HEK293 (cell line): ENCODE measurements around the gene RTCB.

Experiments used
- CTCF ChIA-PET: fragments of 350-600 bp; formaldehyde crosslinking; extraction: SDS; loops from one replicate; lab custom pipeline; 2021; ENCODE audit warnings: antibody characterized with exemption; lab: Yijun Ruan, JAX
- POLR2A ChIA-PET: fragments of 300-600 bp; formaldehyde crosslinking; extraction: SDS; loops from one replicate; lab custom pipeline; 2020; ENCODE audit warnings: antibody characterized with exemption, inconsistent platforms; lab: Yijun Ruan, JAX
- H3K27ac ChIP-seq: fragments of 200-500 bp; sonication (Bioruptor generic); 2 replicates; pipeline ENCODE4 v1.5.1; 2014; ENCODE audit warnings: low read depth, low read length, control low read depth, inconsistent platforms; ENCODE audit errors: extremely low read depth
- H3K36me3 ChIP-seq, 2 experiments: fragments of 200-500 bp in 1 of 2; sonication (Bioruptor generic) in 1 of 2; 1 replicate in 1 of 2; 2 replicates in 1 of 2; pipeline ENCODE4 v1.5.1; 2014 to 2017; ENCODE audit warnings: inconsistent platforms in 2 of 2, low read length in 2 of 2; ENCODE audit not compliant: control insufficient read depth in 2 of 2, insufficient read depth in 1 of 2
- H3K4me1 ChIP-seq: fragments of 200-500 bp; sonication (Bioruptor generic); 2 replicates; pipeline ENCODE4 v1.5.1; 2014; ENCODE audit warnings: mild to moderate bottlenecking, low read length, inconsistent platforms; ENCODE audit not compliant: control insufficient read depth, insufficient read depth
- H3K4me3 ChIP-seq: 2 replicates; pipeline ENCODE4 v1.5.1; 2011; ENCODE audit warnings: low read depth, mild to moderate bottlenecking, control low read depth, low read length, moderate library complexity
- H3K9me3 ChIP-seq: fragments of 200-500 bp; sonication (Bioruptor generic); 2 replicates; pipeline ENCODE4 v1.5.1; 2014; ENCODE audit warnings: low read depth, low read length, inconsistent platforms; ENCODE audit not compliant: control insufficient read depth, insufficient read depth
- GLI4 ChIP-seq: fragments of 450-650 bp; formaldehyde crosslinking; IDR thresholded peaks from 2 replicates; pipeline ENCODE4 v1.5.1; 2016; ENCODE audit warnings: missing biosample characterization, missing genetic modification characterization
- KLF1 ChIP-seq: fragments of 450-650 bp; formaldehyde crosslinking; IDR thresholded peaks from 2 replicates; pipeline ENCODE4 v1.5.1; 2016; ENCODE audit warnings: missing biosample characterization, missing genetic modification characterization
- ZBTB17 ChIP-seq: fragments of 450-650 bp; formaldehyde crosslinking; IDR thresholded peaks from 2 replicates; pipeline ENCODE4 v1.5.1; 2016; ENCODE audit warnings: missing biosample characterization, missing genetic modification characterization
- ZNF223 ChIP-seq: fragments of 450-650 bp; formaldehyde crosslinking; IDR thresholded peaks from 2 replicates; pipeline ENCODE4 v1.5.1; 2016; ENCODE audit warnings: missing biosample characterization, missing genetic modification characterization
- ZNF366 ChIP-seq: fragments of 450-650 bp; formaldehyde crosslinking; conservative IDR thresholded peaks from 2 replicates; pipeline ENCODE4 v1.5.1; 2016; ENCODE audit warnings: missing biosample characterization, missing genetic modification characterization
- ZNF394 ChIP-seq: fragments of 450-650 bp; formaldehyde crosslinking; IDR thresholded peaks from 2 replicates; pipeline ENCODE4 v1.5.1; 2016; ENCODE audit warnings: missing biosample characterization, missing genetic modification characterization, mild to moderate bottlenecking, moderate library complexity, borderline replicate concordance
- ZNF510 ChIP-seq: fragments of 450-650 bp; formaldehyde crosslinking; IDR thresholded peaks from 2 replicates; pipeline ENCODE4 v1.5.1; 2018; ENCODE audit warnings: mild to moderate bottlenecking, missing genetic modification characterization, missing biosample characterization; ENCODE audit not compliant: insufficient replicate concordance
- ZNF654 ChIP-seq: fragments of 450-650 bp; formaldehyde crosslinking; IDR thresholded peaks from 2 replicates; pipeline ENCODE4 v1.5.1; 2016; ENCODE audit warnings: low read depth, missing biosample characterization, missing genetic modification characterization
- ZNF791 ChIP-seq: fragments of 450-650 bp; formaldehyde crosslinking; IDR thresholded peaks from 2 replicates; pipeline ENCODE4 v1.5.1; 2016; ENCODE audit warnings: missing biosample characterization, missing genetic modification characterization
- ZSCAN16 ChIP-seq: fragments of 450-650 bp; formaldehyde crosslinking; IDR thresholded peaks from 2 replicates; pipeline ENCODE4 v1.5.1; 2016; ENCODE audit warnings: missing biosample characterization, missing genetic modification characterization
- TF ChIP-seq, protein P1 (sequence below): fragments of 450-650 bp; formaldehyde crosslinking; IDR thresholded peaks from 2 replicates; pipeline ENCODE4 v1.5.1; 2016; ENCODE audit warnings: missing biosample characterization, missing genetic modification characterization
- TF ChIP-seq, protein P2 (sequence below): fragments of 450-650 bp; formaldehyde crosslinking; IDR thresholded peaks from 2 replicates; pipeline ENCODE4 v1.5.1; 2016; ENCODE audit warnings: missing biosample characterization, missing genetic modification characterization
- TF ChIP-seq, protein P3 (sequence below): fragments of 450-650 bp; formaldehyde crosslinking; IDR thresholded peaks from 2 replicates; pipeline ENCODE4 v1.5.1; 2016; ENCODE audit warnings: missing biosample characterization, missing genetic modification characterization, borderline replicate concordance
- TF ChIP-seq, protein P4 (sequence below): fragments of 450-650 bp; formaldehyde crosslinking; IDR thresholded peaks from 2 replicates; pipeline ENCODE4 v1.5.1; 2017; ENCODE audit warnings: missing biosample characterization, missing genetic modification characterization
- TF ChIP-seq, protein P5 (sequence below): fragments of 450-650 bp; formaldehyde crosslinking; IDR thresholded peaks from 2 replicates; pipeline ENCODE4 v1.5.0; 2017; ENCODE audit warnings: missing biosample characterization, missing genetic modification characterization, borderline replicate concordance
- TF ChIP-seq, protein P6 (sequence below): fragments of 450-650 bp; formaldehyde crosslinking; IDR thresholded peaks from 2 replicates; pipeline ENCODE4 v1.5.1; 2017; ENCODE audit warnings: missing biosample characterization, missing genetic modification characterization

The RTCB gene

DNA sequence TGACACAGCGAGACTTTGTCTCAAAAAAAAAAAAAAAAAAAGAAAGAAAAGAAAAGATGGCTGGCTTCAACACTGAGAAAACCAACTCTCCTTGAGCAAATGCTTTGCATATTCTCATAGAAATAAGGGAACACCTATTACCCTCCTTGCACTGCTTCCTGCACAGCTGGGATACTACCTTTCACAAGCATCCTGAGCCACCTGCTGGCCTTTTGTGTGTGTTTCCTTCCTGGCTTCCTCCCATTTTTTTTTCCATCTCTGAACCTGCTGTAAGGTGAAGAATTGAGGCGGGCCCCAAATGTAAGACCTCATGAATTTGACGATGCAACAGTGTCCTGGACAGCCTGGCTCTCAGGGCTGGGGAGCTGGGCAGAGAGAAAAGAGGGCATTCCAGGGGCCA is 56.3 kb downstream of the RTCB start:
- no peaks in the 10 kb centered on the region for H3K9me3 ChIP-seq
- TF ChIP-seq, protein P1, sequence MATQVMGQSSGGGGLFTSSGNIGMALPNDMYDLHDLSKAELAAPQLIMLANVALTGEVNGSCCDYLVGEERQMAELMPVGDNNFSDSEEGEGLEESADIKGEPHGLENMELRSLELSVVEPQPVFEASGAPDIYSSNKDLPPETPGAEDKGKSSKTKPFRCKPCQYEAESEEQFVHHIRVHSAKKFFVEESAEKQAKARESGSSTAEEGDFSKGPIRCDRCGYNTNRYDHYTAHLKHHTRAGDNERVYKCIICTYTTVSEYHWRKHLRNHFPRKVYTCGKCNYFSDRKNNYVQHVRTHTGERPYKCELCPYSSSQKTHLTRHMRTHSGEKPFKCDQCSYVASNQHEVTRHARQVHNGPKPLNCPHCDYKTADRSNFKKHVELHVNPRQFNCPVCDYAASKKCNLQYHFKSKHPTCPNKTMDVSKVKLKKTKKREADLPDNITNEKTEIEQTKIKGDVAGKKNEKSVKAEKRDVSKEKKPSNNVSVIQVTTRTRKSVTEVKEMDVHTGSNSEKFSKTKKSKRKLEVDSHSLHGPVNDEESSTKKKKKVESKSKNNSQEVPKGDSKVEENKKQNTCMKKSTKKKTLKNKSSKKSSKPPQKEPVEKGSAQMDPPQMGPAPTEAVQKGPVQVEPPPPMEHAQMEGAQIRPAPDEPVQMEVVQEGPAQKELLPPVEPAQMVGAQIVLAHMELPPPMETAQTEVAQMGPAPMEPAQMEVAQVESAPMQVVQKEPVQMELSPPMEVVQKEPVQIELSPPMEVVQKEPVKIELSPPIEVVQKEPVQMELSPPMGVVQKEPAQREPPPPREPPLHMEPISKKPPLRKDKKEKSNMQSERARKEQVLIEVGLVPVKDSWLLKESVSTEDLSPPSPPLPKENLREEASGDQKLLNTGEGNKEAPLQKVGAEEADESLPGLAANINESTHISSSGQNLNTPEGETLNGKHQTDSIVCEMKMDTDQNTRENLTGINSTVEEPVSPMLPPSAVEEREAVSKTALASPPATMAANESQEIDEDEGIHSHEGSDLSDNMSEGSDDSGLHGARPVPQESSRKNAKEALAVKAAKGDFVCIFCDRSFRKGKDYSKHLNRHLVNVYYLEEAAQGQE (tag by site-specific recombination), result no peak
- TF ChIP-seq, protein P2, sequence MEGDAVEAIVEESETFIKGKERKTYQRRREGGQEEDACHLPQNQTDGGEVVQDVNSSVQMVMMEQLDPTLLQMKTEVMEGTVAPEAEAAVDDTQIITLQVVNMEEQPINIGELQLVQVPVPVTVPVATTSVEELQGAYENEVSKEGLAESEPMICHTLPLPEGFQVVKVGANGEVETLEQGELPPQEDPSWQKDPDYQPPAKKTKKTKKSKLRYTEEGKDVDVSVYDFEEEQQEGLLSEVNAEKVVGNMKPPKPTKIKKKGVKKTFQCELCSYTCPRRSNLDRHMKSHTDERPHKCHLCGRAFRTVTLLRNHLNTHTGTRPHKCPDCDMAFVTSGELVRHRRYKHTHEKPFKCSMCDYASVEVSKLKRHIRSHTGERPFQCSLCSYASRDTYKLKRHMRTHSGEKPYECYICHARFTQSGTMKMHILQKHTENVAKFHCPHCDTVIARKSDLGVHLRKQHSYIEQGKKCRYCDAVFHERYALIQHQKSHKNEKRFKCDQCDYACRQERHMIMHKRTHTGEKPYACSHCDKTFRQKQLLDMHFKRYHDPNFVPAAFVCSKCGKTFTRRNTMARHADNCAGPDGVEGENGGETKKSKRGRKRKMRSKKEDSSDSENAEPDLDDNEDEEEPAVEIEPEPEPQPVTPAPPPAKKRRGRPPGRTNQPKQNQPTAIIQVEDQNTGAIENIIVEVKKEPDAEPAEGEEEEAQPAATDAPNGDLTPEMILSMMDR, result peak; percentile 32; the same call in 1 of the 2 replicates
- TF ChIP-seq, protein P3, sequence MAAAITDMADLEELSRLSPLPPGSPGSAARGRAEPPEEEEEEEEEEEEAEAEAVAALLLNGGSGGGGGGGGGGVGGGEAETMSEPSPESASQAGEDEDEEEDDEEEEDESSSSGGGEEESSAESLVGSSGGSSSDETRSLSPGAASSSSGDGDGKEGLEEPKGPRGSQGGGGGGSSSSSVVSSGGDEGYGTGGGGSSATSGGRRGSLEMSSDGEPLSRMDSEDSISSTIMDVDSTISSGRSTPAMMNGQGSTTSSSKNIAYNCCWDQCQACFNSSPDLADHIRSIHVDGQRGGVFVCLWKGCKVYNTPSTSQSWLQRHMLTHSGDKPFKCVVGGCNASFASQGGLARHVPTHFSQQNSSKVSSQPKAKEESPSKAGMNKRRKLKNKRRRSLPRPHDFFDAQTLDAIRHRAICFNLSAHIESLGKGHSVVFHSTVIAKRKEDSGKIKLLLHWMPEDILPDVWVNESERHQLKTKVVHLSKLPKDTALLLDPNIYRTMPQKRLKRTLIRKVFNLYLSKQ (tag by site-specific recombination), result no peak
- TF ChIP-seq ZNF366 (tag by site-specific recombination) (no peak), ZNF394 (tag by site-specific recombination) (no peak), ZNF654 (tag by site-specific recombination) (peak; percentile 43), ZSCAN16 (tag by site-specific recombination) (no peak), ZBTB17 (no peak), KLF1 (no peak), ZNF791 (tag by site-specific recombination) (no peak), GLI4 (tag by site-specific recombination) (no peak), ZNF223 (tag by site-specific recombination) (no peak), ZNF510 (no peak)
- TF ChIP-seq, protein P4, sequence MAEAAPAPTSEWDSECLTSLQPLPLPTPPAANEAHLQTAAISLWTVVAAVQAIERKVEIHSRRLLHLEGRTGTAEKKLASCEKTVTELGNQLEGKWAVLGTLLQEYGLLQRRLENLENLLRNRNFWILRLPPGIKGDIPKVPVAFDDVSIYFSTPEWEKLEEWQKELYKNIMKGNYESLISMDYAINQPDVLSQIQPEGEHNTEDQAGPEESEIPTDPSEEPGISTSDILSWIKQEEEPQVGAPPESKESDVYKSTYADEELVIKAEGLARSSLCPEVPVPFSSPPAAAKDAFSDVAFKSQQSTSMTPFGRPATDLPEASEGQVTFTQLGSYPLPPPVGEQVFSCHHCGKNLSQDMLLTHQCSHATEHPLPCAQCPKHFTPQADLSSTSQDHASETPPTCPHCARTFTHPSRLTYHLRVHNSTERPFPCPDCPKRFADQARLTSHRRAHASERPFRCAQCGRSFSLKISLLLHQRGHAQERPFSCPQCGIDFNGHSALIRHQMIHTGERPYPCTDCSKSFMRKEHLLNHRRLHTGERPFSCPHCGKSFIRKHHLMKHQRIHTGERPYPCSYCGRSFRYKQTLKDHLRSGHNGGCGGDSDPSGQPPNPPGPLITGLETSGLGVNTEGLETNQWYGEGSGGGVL (tag by site-specific recombination), result no peak
- TF ChIP-seq, protein P5, sequence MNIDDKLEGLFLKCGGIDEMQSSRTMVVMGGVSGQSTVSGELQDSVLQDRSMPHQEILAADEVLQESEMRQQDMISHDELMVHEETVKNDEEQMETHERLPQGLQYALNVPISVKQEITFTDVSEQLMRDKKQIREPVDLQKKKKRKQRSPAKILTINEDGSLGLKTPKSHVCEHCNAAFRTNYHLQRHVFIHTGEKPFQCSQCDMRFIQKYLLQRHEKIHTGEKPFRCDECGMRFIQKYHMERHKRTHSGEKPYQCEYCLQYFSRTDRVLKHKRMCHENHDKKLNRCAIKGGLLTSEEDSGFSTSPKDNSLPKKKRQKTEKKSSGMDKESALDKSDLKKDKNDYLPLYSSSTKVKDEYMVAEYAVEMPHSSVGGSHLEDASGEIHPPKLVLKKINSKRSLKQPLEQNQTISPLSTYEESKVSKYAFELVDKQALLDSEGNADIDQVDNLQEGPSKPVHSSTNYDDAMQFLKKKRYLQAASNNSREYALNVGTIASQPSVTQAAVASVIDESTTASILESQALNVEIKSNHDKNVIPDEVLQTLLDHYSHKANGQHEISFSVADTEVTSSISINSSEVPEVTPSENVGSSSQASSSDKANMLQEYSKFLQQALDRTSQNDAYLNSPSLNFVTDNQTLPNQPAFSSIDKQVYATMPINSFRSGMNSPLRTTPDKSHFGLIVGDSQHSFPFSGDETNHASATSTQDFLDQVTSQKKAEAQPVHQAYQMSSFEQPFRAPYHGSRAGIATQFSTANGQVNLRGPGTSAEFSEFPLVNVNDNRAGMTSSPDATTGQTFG (tag by site-specific recombination), result no peak
- TF ChIP-seq, protein P6, sequence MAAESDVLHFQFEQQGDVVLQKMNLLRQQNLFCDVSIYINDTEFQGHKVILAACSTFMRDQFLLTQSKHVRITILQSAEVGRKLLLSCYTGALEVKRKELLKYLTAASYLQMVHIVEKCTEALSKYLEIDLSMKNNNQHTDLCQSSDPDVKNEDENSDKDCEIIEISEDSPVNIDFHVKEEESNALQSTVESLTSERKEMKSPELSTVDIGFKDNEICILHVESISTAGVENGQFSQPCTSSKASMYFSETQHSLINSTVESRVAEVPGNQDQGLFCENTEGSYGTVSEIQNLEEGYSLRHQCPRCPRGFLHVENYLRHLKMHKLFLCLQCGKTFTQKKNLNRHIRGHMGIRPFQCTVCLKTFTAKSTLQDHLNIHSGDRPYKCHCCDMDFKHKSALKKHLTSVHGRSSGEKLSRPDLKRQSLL, result no peak
- TF ChIP-seq, all 188 proteins: peak for 2
- ChIA-PET POLR2A (no interaction called here), CTCF (interaction anchor here (0.9 to 1.4 kb wide), 3 partner anchors 89 to 274 kb away, joined by 3 to 5 read pairs (median 4); no protein-coding TSS in a partner anchor)
- Histone ChIP-seq H3K4me1 (no peaks in the 10 kb centered on the region), H3K36me3 (no peaks in the 10 kb centered on the region), H3K27ac (no peak overlapping the region), H3K4me3 (no peak overlapping the region)
